Peyer's patch (tissue), 4 donors: ENCODE measurements around the gene PYGO1. TPM values are rescaled to one million over a fixed set of nuclear protein-coding genes. Genes with fewer than 3 reads are reported as not detected.

Source experiments
- DNase-seq, 3 donors: peaks; one replicate each; pipeline ENCODE4 v3.0.0-alpha.2; 2017 to 2019
- H3K27ac ChIP-seq, 4 donors: fragments of 200-600 bp; sonication (generic); one replicate each; pipeline ENCODE4 v1.5.1; 2016 to 2019
- H3K27me3 ChIP-seq, 2 donors: fragments of 200-600 bp; sonication (generic); one replicate each; pipeline ENCODE4 v1.5.1; 2019
- H3K36me3 ChIP-seq, 3 donors: fragments of 200-600 bp; sonication (generic); one replicate each; pipeline ENCODE4 v1.5.1; 2016 to 2019
- H3K4me1 ChIP-seq, 4 donors: fragments of 200-600 bp; sonication (generic); one replicate each; pipeline ENCODE4 v1.5.1; 2016 to 2019
- H3K4me3 ChIP-seq, 4 donors: fragments of 200-600 bp; sonication (generic); 1 replicate in 3 of 4; 2 replicates in 1 of 4; pipeline ENCODE4 v1.5.1; 2016 to 2019; ENCODE audit warnings: mild to moderate bottlenecking in 1 of 4
- H3K9me3 ChIP-seq, 4 donors: fragments of 200-600 bp; sonication (generic); one replicate each; pipeline ENCODE4 v1.5.1; 2016 to 2019; ENCODE audit warnings: mild to moderate bottlenecking in 1 of 4
- CTCF ChIP-seq, 6 experiments: fragments of 450-650 bp in 4 of 6; fragments of 200-600 bp in 2 of 6; sonication (generic) in 1 of 6; IDR thresholded peaks; one replicate each; pipeline ENCODE4 v1.5.1; 2017 to 2019; ENCODE audit warnings: antibody characterized with exemption in 6 of 6, mild to moderate bottlenecking in 3 of 6, moderate library complexity in 1 of 6
- POLR2A ChIP-seq, 2 donors: fragments of 450-650 bp; IDR thresholded peaks; one replicate each; pipeline ENCODE4 v1.5.1; 2017; ENCODE audit warnings: antibody characterized with exemption in 2 of 2, mild to moderate bottlenecking in 2 of 2, moderate library complexity in 2 of 2
- total RNA-seq, 4 donors: library from RNA; depleted of rRNA; stranded (reverse); fragments of >200 nt; gene quantifications; one replicate each; pipeline ENCODE4 v1.1.0, GENCODE V29; 2016

Gene PYGO1
- total RNA-seq, 4 donors from 2014 or later: 0.35 to 2.5 (median 0.76) TPM

- Histone ChIP-seq H3K4me3 (no peak overlapping the region), H3K27ac (no peak overlapping the region), H3K36me3 (no peaks in the 10 kb centered on the region), H3K4me1 (no peaks in the 10 kb centered on the region), H3K9me3 (no peaks in the 10 kb centered on the region), H3K27me3 (no peaks in the 10 kb centered on the region)
- TF ChIP-seq CTCF (IDR thresholded peaks at IDR 0.05) (no peak), POLR2A (IDR thresholded peaks at IDR 0.05) (no peak)
- DNase-seq: no peak
Observed at GRCh38 chr15:55549305-55549704, 38.8 kb downstream of the PYGO1 start.

GRCh38 chr15:55546718-55547117 is 41.4 kb downstream of the PYGO1 start:
- Histone ChIP-seq H3K4me3 (no peak overlapping the region), H3K27ac (no peak overlapping the region), H3K36me3 (no peaks in the 10 kb centered on the region), H3K9me3 (no peaks in the 10 kb centered on the region), H3K27me3 (no peaks in the 10 kb centered on the region), H3K4me1 (no peaks in the 10 kb centered on the region)
- TF ChIP-seq CTCF (IDR thresholded peaks at IDR 0.05) (no peak), POLR2A (IDR thresholded peaks at IDR 0.05) (no peak)
- DNase-seq: no peak

- no peak for DNase-seq
- TF ChIP-seq CTCF (IDR thresholded peaks at IDR 0.05) (no peak), POLR2A (IDR thresholded peaks at IDR 0.05) (no peak)
- Histone ChIP-seq H3K4me1 (no peaks in the 10 kb centered on the region), H3K27me3 (no peaks in the 10 kb centered on the region), H3K4me3 (no peak overlapping the region), H3K9me3 (no peaks in the 10 kb centered on the region), H3K36me3 (no peaks in the 10 kb centered on the region), H3K27ac (no peak overlapping the region)
Observed at GRCh38 chr15:55535436-55535835, 52.7 kb downstream of the PYGO1 start.

GRCh38 chr15:55532944-55533343 is 55.2 kb downstream of the PYGO1 start:
- Histone ChIP-seq H3K27ac (no peak overlapping the region), H3K36me3 (no peaks in the 10 kb centered on the region), H3K27me3 (no peaks in the 10 kb centered on the region), H3K9me3 (no peaks in the 10 kb centered on the region), H3K4me3 (no peak overlapping the region), H3K4me1 (no peaks in the 10 kb centered on the region)
- no peak for DNase-seq
- TF ChIP-seq CTCF (IDR thresholded peaks at IDR 0.05): no peak
- no peak for TF ChIP-seq POLR2A (IDR thresholded peaks at IDR 0.05)

- no peaks in the 10 kb centered on the region for H3K9me3 ChIP-seq
- no peaks in the 10 kb centered on the region for H3K27me3 ChIP-seq
- no peak overlapping the region for H3K4me3 ChIP-seq
- TF ChIP-seq CTCF (IDR thresholded peaks at IDR 0.05) (no peak), POLR2A (IDR thresholded peaks at IDR 0.05) (no peak)
- no peaks in the 10 kb centered on the region for H3K4me1 ChIP-seq
- no peak for DNase-seq
- no peak overlapping the region for H3K27ac ChIP-seq
- no peaks in the 10 kb centered on the region for H3K36me3 ChIP-seq
Observed at GRCh38 chr15:55530861-55531313, 57.3 kb downstream of the PYGO1 start.

- Histone ChIP-seq H3K36me3 (no peaks in the 10 kb centered on the region), H3K4me3 (no peak overlapping the region), H3K27me3 (no peaks in the 10 kb centered on the region), H3K9me3 (no peaks in the 10 kb centered on the region), H3K27ac (no peak overlapping the region), H3K4me1 (no peaks in the 10 kb centered on the region)
- no peak for DNase-seq
- TF ChIP-seq CTCF (IDR thresholded peaks at IDR 0.05) (no peak), POLR2A (IDR thresholded peaks at IDR 0.05) (no peak)
Observed at GRCh38 chr15:55528812-55529211, 59.3 kb downstream of the PYGO1 start.
